ENCODE data around the gene EDIL3.

DNA sequence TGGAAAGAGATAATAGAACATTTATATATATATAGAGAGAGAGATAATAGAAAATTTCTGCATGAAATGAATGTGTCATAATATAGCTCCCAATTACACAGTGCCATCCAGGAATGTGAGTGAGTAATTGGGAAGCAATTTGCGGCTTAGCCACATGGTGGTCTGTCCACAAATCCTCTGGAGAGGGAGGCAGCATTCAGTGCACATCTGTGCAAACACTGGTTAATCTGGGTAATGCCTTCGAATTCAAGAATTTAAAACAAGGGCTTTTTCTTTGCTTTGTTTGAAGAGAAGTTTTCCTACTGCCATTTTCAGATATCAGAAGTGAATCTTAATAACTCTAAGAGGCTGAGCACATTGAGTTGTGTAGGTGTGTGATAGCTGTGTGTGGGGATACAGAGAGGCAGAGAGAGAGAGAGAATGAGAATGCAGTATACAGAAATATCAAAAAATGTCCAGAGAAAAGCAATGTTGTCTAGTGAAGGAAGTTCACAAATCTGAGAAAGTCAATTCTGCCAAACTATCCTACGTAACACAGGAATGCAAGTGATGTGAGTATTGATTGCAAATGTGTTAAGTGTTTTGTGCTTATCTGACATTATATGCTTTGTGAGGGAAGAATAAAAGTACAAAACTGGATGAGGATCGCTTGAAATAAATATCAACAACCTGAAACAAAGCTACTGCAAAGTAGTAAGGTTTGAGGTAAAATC, 134.6 kb downstream of the EDIL3 start:
- TF ChIP-seq SIX5 (IDR thresholded peaks at IDR 0.05; ENCODE audit: borderline replicate concordance in 1 of 2, insufficient read depth in 1 of 2, low read depth in 1 of 2, low read length in 2 of 2) (no peak), SRF (CRISPR knock-in tag; IDR thresholded peaks at IDR 0.05) (no peak), AFF1 (IDR thresholded peaks at IDR 0.05; ENCODE audit: low read depth in 1 of 2, partially characterized antibody in 2 of 2) (no peak), FOS (IDR thresholded peaks at IDR 0.05; ENCODE audit: extremely low read depth, insufficient read length) (no peak)

Data from K562 (cell line).